ENCODE results near the gene SPATA20.

SPATA20 gene

DNA sequence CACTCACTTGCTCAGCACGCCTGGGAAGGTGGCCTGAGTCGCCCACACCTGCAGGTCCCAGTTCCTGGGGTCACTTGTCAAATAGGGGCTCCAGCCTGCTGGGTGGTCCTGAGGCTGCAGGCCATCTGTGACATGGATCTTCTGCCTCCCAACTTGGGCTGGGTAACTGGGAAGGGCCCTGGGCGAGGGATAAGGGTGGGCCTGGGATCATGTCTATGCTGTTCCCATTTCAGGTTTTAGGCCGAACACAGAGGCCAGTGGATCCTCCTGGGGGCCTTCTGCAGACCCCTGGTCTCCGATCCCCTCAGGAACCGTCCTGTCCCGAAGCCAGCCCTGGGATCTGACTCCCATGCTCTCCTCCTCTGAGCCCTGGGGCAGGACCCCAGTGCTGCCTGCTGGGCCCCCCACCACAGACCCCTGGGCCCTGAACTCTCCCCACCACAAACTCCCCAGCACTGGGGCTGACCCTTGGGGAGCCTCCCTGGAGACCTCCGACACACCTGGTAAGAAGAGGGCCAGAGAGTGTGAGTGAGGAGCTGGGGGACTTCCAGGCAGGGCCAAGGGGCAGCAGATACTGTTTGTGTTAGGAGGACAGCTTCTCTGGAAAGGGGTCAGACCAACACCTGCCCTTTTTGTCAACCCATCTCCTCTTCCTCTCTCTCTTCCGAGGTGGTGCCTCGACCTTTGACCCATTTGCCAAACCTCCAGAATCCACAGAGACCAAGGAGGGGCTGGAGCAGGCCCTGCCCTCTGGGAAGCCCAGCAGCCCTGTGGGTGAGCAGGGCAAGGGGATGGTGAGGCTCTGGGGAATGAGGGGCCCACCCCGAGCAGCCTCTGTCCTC, 6.2 kb upstream of the SPATA20 start:
- no peak for DNase-seq (ENCODE audit: low spot score)

DNA sequence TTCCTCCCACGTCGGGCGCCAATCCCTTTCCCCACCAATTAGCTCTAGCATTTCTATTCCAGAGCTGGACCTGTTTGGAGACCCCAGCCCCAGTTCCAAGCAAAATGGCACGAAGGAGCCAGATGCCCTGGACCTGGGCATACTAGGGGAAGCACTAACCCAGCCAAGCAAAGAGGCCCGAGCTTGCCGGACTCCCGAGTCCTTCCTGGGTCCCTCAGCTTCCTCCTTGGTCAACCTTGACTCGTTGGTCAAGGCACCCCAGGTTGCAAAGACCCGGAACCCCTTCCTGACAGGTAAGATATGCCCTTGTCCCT, 5.6 kb upstream of the SPATA20 start:
- DNase-seq (ENCODE audit: low spot score) = no peak

DNA sequence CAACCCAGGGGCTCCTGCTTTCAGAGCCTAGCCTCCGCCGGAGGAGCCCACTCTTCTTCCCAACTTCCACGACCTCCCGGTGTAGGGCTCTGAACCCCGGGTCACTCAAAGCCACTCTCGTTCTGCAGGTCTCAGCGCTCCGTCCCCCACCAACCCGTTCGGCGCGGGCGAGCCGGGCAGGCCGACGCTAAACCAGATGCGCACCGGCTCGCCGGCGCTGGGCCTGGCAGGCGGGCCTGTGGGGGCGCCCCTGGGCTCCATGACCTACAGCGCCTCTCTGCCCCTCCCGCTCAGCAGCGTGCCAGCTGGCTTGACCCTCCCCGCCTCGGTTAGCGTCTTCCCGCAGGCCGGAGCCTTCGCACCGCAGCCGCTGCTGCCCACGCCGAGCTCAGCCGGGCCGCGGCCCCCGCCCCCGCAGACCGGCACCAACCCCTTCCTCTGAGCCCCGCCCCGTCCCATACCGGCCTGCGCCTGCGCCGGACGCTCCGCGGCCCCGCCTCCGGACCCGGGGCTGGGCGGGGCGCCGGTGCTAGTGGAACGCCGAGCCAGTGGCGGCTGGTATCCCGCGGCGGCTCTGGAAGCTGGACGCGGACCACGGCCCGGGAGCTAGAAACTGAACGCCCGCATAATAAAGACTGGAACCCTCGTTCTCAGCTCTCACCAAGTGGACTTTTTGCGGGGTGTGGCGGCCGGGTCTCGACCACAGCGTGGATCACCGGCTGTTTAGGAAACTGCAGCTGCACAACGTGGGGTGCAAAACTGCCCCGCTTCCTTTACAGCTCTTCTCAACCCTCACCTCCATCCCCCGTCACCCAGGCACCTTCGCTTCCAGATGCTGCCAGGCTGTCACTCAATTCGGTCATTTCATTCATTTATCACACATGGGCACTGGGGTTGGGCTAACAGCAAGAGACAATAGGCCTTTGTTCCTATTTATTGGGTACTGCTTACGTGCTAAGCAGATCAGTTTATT, 5.0 kb upstream of the SPATA20 start:
- DNase-seq (ENCODE audit: low spot score) = peak; percentile 90

DNA sequence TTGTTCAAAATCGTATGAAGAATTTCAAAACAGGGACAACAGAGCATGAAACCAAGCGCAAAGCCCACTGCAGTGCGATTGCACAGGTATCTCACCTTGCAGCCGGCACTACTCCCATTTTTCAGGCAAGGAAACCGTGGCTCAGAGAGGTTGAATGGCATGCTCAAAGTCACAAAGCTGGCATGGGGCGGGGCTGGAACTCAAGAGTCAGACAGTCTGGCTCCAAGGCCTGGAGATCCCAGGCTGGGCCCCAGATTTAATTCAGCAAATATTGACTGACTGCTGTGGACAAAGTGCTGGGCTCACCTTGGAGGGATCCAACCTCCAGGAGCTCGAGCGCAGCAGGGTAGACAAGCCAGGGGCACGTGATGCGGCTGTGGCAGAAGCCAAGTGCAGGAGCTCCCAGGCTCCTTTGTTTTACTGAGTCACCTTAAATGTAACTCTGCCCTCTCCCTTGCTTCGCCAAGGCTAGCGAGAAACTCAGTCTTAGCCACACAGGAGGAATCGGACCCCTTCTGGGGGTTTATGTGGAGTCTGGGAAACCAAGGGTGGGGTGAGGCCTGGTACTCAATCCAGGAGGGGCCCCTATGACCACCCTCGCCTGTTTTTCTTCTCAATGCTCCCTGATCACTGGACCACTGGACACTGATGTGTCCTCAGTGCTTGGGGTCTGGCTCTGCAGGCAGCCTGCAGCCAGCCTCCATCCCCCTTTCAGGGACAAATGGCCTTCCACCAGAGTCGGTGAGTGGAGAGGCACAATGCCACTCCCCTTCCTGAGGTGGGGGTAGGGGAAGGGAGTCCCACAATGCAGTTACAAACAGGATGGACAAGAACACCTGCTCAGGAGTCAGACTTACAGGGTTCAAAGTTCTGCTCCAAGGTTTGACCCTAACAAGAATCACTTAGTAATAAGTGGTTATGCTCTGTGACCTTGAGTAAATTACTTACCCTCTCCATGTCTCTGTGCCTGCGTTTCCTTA, 3.9 kb upstream of the SPATA20 start:
- no peak for DNase-seq (ENCODE audit: low spot score)

DNA sequence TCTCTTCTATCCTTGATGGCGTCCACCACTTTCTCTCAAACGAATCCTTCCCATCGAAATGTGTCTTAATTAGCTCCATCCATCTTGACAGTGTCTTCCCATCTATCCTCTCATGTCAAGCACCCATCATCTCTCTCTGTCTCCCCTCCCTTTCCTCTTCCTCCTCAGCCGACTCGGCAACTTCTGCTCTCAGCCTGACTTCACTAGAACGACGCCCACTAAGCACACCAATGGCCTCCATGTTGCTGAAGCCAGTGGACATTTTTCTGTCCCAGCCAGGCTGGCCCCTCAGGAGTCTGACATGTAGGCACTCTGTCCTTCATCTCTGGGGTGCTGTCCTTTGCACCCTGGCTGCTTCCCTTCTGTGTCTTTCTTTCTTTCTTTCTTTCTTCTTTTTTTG, 2.5 kb upstream of the SPATA20 start:
- DNase-seq (ENCODE audit: low spot score) = no peak

DNA sequence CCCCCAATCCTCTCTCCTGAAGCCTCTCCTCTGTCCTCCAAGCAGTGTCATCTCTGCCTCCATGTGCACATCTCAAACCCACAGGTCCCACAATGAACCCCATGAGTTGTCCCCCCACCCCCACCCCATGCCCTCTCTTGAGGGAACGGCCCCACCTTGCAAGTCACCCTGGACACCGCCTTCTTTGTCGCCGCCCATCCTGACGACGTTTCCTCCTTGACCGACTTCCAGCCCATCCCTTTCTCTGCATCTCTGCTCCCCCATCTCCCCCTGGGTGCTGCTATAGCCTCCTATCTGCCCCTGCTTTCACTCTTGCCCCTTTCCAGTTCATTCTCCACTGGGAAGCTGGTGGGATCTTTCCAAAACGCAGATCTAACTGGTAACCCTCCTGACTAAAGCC, 1.7 kb upstream of the SPATA20 start:
- no peak for DNase-seq (ENCODE audit: low spot score)

DNA sequence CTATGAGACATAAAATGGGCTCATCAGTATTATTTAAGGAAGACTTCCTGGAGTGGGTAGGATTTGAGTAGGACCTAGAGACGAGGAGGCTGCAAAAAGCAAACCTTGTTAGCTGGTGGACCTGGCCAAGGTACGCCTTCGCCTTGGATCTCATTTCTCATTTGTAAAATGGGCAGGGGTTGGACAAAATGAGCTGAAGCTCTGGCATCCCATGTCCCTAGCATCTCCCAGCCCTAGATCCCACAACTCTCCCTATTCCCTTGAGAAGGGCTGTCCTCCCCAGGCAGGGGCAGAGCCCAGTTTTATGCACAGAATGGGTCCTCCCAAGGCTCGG, 306 bp upstream of the SPATA20 start:
- DNase-seq (ENCODE audit: low spot score) = no peak

DNA sequence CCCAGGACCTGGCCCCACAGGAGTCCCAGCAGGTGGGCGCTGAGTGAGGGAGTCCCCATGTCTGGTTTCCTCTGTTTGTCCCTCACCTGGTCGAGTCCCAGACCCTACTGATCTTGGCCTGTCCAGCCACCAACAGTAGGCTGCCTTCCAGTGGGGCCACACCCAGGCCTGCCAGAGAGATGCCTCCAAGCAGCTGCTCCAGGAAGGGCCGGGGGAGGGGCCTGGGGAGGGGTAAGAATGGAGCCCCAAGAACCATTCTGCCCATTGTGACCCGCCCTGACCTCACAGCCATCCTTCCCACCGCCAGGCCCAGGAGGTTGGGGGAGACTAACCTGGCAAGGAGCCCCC, 736 bp downstream of the SPATA20 start:
- DNase-seq (ENCODE audit: low spot score) = no peak

DNA sequence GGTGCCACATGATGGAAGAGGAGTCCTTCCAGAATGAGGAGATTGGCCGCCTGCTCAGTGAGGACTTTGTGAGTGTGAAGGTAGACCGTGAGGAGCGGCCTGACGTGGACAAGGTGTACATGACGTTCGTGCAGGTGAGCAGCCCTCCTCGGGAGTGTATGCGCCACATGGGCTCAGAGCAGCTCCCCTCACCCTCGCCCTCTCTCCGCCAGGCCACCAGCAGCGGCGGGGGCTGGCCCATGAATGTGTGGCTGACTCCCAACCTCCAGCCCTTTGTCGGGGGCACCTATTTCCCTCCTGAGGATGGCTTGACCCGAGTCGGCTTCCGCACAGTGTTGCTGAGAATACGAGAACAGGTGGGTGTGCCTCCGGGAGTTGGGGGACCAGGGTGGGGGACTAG, 1.9 kb downstream of the SPATA20 start:
- no peak for DNase-seq (ENCODE audit: low spot score)

DNA sequence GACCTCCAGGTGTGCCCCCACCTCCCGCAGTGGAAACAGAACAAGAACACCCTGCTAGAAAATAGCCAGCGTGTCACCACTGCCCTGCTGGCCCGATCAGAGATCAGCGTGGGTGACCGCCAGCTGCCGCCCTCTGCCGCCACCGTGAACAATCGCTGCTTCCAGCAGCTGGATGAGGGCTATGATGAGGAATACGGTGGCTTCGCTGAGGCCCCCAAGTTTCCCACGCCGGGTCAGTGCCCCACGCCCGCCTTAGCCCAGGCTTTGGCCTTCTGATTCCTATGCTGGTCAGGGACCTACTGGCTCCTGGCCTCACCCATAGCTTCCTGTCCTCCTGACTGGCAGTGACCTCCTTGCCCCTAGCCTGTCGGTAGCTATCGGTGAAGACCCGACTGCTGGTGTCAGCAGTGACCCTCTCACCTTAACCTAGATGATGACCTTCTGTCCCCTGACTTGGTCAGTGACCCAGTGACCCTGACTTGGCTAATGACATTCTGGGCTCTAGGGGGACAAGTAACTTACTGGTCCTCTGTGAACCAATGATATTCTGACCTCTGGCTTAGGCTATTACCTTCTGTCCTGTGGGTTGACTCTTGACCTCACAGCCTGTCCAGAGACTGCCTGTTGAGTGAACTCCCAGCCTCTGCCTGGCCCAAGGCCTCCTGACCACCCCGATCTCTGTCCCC, 2.4 kb downstream of the SPATA20 start:
- no peak for DNase-seq (ENCODE audit: low spot score)

DNA sequence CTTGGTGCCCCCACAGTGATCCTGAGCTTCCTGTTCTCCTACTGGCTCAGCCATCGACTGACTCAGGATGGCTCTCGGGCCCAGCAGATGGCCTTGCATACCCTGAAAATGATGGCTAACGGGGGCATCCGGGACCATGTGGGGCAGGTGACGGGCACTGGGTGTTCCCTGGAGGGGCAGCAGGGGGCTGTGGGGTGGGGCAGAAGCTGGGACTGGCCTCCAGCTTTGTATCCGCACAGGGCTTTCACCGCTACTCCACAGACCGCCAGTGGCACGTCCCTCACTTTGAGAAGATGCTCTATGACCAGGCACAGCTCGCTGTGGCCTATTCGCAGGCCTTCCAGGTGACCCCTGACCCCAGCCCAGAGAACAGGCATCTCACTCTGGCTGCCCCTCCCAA, 3.0 kb downstream of the SPATA20 start:
- DNase-seq (ENCODE audit: low spot score) = no peak

DNA sequence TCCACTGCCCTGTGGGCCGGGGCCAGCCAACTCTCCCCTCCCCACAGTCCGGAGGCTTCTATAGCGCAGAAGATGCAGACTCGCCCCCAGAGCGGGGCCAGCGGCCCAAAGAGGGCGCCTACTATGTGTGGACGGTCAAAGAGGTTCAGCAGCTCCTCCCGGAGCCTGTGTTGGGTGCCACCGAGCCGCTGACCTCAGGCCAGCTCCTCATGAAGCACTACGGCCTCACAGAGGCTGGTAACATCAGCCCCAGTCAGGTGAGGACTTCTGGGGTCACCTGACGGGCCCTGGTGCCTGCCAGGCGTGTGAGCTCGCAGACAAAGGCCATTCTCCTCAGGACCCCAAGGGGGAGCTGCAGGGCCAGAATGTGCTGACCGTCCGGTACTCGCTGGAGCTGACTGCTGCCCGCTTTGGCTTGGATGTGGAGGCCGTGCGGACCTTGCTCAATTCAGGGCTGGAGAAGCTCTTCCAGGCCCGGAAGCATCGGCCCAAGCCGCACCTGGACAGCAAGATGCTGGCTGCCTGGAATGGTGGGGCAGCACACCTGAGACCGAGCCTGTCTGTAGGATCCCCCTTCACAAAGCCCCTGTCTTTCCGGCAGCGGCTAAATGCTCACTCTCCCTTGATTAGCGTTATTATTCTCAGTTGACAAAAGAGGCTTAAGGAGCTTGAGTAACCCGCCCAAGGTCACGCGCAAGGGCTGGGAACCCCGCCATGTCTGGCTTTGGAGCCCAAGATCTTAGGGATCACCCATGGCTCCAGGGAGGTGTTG, 3.9 kb downstream of the SPATA20 start:
- peak; percentile 43 for DNase-seq (ENCODE audit: low spot score)

DNA sequence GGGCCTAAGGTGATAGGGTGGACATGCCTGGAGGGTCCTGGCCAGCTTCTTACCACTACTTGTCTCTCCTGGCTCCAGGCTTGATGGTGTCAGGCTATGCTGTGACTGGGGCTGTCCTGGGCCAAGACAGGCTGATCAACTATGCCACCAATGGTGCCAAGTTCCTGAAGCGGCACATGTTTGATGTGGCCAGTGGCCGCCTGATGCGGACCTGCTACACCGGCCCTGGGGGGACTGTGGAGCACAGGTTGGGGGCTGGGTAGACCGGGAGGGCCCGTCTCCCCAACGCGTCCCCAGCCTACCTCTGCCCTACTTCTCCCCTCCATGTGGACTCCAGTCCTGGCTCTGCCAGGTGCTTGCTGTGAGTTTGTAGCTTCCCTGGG, 4.5 kb downstream of the SPATA20 start:
- DNase-seq (ENCODE audit: low spot score) = no peak

DNA sequence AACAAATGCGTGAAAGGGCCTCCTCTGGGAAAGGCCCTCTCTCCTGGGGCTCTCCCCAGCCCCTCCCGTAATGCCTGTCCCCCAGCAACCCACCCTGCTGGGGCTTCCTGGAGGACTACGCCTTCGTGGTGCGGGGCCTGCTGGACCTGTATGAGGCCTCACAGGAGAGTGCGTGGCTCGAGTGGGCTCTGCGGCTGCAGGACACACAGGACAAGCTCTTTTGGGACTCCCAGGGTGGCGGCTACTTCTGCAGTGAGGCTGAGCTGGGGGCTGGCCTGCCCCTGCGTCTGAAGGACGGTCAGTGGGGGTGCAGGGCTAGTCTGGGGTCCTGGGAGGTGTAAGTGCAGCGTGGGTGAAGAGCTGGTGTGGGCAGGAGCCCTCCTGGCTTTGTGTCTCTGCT, 4.9 kb downstream of the SPATA20 start:
- DNase-seq (ENCODE audit: low spot score) = no peak

DNA sequence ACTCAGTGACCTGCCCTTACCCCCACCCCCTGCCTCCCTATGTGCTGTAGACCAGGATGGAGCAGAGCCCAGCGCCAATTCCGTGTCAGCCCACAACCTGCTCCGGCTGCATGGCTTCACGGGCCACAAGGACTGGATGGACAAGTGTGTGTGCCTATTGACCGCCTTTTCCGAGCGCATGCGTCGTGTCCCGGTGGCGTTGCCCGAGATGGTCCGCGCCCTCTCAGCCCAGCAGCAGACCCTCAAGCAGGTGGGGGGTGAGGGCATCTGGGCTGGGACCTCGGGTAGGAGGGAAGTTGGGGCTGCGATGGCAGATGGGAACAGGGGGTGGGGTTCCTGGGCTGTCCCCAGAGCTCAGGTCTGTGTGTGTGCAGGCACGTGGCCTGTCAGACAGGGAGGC, 7.2 kb downstream of the SPATA20 start:
- no peak for DNase-seq (ENCODE audit: low spot score)

DNA sequence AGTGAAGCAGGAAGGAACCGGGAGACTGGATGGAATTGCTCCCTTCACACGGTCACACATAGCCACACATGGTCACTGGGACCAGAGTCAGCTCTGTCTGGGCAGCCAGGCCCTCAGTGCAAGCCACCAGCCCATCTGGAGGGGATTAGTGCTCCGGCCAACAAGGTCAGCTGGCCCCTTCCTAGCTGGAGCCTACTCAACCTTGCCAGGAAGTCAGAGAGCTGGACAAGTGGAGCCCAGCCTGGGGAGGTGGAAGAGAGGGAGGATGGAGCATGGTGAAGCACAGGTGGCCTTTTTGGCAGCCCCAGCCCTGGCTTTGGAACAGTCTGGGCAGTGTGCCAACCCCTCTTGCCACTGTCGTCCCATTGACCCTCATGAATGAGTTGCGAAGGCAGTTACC, 9.8 kb downstream of the SPATA20 start:
- DNase-seq (ENCODE audit: low spot score) = no peak

DNA sequence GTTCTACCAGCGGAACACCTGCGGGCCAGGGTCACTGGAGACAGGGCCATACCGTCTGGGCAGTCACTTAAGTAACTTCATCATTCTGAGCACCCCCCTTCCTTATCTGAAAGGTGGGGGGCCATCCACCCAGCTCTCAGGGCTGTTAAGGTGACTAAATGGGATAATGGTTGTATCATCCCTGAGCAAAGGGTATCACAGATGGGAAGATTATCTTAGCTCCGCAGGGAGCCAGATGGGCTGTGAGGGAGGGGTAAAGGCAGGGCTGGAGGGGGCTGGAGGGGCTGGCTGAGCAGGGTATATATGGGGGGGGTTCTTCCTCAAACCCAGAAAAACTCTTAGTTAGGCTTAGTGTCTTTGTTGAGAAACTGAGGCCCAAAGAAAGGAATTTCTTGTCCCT, 10.7 kb downstream of the SPATA20 start:
- no peak for DNase-seq (ENCODE audit: low spot score)

DNA sequence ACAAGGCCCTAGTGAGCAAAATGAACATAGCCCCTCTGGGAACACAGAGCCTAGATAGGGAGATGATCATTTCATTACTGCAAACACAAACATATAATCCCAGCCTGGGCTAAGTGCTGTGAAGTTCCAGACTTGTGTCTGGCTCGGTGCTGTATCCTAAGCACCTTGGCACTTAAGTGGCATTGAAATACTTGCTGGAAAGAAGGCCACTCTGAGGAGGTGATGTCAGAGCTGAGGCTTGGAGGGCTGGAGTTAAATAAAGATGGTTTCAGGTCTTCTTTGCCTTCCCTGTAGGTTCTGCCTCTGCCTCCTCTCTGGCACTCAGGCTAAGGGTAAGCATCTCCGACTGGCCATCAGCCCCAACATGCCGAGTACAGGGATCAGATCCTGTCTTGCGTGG, 11.1 kb downstream of the SPATA20 start:
- DNase-seq (ENCODE audit: low spot score) = no peak

DNA sequence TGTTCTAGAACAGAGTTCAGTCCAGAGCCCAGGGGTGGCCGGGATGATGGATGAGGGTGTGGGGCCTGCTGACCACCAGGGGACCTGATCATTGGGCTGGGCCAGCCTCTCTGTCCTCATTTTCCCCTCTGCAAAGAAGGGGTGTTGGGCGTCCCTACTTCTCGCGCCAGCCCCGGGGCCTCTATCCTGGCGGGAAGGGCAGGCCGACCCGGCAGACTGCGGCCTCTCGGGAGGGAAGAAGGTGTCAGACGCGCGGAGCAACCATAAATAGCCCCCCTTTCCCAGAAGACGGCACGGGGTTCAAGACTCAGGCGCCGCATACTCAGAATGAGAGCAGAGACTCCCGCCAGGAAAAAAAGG, 11.6 kb downstream of the SPATA20 start:
- DNase-seq (ENCODE audit: low spot score) = no peak

DNA sequence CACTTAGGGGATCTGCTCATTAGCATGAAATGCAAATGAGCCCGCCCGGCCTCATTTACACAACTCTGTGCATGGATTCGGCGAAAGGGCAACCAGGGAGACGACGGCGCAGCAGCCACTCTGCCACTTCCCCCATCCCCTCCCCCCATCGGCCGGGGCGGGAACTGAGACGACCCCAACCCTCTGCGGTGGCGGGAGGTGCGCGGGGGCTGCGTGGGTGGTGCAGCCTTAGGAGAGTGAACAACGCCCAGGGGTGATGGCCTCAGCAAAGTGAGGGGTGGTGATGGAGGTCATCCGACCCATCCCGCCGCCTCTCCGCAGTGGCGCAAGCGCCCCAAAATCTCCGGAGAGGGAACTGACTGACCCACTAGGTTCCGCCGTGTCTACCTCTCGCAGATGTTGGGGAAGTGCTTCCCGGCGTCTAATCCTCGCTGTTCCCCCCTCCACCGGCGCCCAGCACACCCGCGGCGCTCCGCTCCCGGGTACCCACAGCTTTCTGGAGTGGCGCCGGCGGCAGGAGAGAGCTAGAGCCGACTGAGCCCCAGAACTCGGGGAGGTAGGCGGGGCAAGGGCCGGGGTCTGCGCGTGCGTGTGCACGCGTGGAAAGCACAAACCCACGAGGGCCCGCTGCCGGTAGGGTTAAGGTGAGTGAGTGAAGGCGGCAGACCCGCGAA, 12.1 kb downstream of the SPATA20 start:
- DNase-seq (ENCODE audit: low spot score) = no peak
